Upper lobe of left lung (tissue), 6 donors: Measurements from ENCODE around the gene PTCD2. TPM values are rescaled to one million over a fixed set of nuclear protein-coding genes. Genes with fewer than 3 reads are reported as not detected.

ENCODE experiments used
- ATAC-seq, 2 donors: fragments of 200-7000 bp; cut with Tn5 transposase; one replicate each; pipeline ENCODE4 v1.9.1; 2022; ENCODE audit warnings: mild to moderate bottlenecking in 2 of 2, moderate library complexity in 2 of 2; ENCODE audit not compliant: low FRiP score in 2 of 2
- DNase-seq, 2 donors: peaks; one replicate each; pipeline ENCODE4 v3.0.0-alpha.2; 2019 to 2020
- H3K27ac ChIP-seq, 4 donors: fragments of 200-600 bp; sonication (generic); one replicate each; pipeline ENCODE4 v1.5.1; 2016 to 2019
- H3K27me3 ChIP-seq, 4 donors: fragments of 200-600 bp; sonication (generic); one replicate each; pipeline ENCODE4 v1.5.1; 2017 to 2019
- H3K36me3 ChIP-seq, 4 donors: fragments of 200-600 bp; sonication (generic); one replicate each; pipeline ENCODE4 v1.5.1; 2016 to 2019
- H3K4me1 ChIP-seq, 4 donors: fragments of 200-600 bp; sonication (generic); one replicate each; pipeline ENCODE4 v1.5.1; 2018 to 2019
- H3K4me3 ChIP-seq, 4 donors: fragments of 200-600 bp; sonication (generic); one replicate each; pipeline ENCODE4 v1.5.1; 2017 to 2019; ENCODE audit warnings: mild to moderate bottlenecking in 2 of 4, moderate library complexity in 1 of 4
- H3K9me3 ChIP-seq, 4 donors: fragments of 200-600 bp; sonication (generic); one replicate each; pipeline ENCODE4 v1.5.1; 2018 to 2019
- EP300 ChIP-seq, 4 donors: sonication (generic); formaldehyde crosslinking; IDR thresholded peaks; one replicate each; pipeline ENCODE4 v1.5.1; 2017; ENCODE audit warnings: antibody characterized with exemption in 4 of 4, control low read depth in 2 of 4
- POLR2A ChIP-seq, 4 donors: fragments of 450-650 bp; IDR thresholded peaks; one replicate each; pipeline ENCODE4 v1.5.1; 2016 to 2017; ENCODE audit warnings: antibody characterized with exemption in 4 of 4, mild to moderate bottlenecking in 2 of 4
- POLR2AphosphoS5 ChIP-seq, 2 donors: sonication (generic); formaldehyde crosslinking; IDR thresholded peaks; one replicate each; pipeline ENCODE4 v1.5.1; 2017; ENCODE audit warnings: antibody characterized with exemption in 2 of 2
- WGBS, 2 donors: methylation state at CpG; one replicate each; pipeline ENCODE4 v1.1.5; 2017 to 2018; 5-methylcytosine and 5-hydroxymethylcytosine counted together
- total RNA-seq, 6 donors: library from RNA; depleted of rRNA in 4 of 6; stranded (reverse); fragments of >200 nt in 4 of 6; gene quantifications; one replicate each; pipeline versions ENCODE4 v1.1.0 to v1.2.1, GENCODE V29; 2016 to 2021
- TF ChIP-seq, protein P1 (sequence below), 6 experiments: fragments of 450-650 bp in 4 of 6; fragments of 200-600 bp in 2 of 6; sonication (generic) in 2 of 6; IDR thresholded peaks; one replicate each; pipeline ENCODE4 v1.5.1; 2016 to 2019; ENCODE audit warnings: antibody characterized with exemption in 6 of 6
- donor health status: DM: no; HTN: no; CAD: no; lungs with moderate emphysema.
- donor health status: DM: no; HTN: yes; CAD: no; lungs with severe emphysema.

The PTCD2 gene, protein sequence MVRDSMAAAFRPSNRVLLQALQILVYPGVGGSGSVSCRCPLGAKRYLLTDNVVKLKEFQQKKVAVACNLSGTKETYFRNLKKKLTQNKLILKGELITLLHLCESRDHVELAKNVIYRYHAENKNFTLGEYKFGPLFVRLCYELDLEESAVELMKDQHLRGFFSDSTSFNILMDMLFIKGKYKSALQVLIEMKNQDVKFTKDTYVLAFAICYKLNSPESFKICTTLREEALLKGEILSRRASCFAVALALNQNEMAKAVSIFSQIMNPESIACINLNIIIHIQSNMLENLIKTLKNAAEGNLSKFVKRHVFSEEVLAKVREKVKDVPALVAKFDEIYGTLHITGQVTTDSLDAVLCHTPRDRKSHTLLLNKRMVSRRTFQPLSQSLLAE
- total RNA-seq: 10 to 100 TPM in 1 of 6 donors, 1 to 10 TPM in 5; 3.1 to 17.8 (median 5.9) TPM

DNA sequence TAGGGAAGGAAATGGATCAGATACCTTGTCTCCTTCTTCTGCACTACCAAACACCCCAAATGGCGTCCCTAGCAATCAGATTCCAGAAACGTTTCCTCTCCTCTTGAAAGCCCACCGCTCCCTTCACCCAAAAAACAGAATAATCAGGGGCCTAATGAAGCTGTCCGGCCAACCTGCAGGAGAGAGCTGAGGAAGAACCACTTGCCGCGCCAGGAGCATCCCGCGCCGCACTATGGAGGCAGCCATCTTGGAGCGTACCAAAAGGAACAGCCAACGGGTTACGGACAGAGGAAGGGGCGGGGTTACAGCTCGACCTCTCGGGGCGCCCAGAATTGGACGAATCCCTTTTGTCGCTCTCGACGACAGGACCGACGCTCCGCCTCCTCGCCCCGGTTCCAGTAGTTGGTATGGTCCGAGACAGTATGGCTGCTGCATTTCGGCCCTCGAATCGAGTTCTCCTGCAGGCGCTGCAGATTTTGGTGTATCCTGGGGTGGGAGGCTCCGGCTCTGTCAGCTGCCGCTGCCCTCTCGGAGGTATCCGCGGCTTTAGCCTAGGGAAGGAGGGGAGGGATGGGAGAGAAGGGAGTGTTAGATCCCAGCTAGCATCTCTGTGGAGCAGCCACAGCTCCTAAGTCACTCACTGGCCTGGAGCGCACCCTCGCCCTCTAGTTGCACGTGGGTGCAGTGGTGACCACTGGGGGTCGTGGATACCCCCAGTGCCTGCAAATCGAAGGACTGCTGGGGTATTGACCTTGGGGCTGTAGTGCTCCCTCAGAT is at the start of gene PTCD2, which contains the start of gene MRPS27:
Gene PTCD2 (plus strand): TSS at position 398 of the 777 bp plus-strand sequence. CDS start 10 bp downstream, at position 408.
Gene MRPS27 (minus strand): TSS at position 265 of the 777 bp plus-strand sequence. CDS start 19 bp downstream, at position 246.
- WGBS, 2 donors: 0% methylated on average over 11 to 39 of the region's 40 CpGs
- TF ChIP-seq POLR2A (IDR thresholded peaks at IDR 0.05) (peak; percentile 9 to 68 (median 44)), POLR2AphosphoS5 (IDR thresholded peaks at IDR 0.05) (peak; percentile 79 to 81), EP300 (IDR thresholded peaks at IDR 0.05) (no peak)
- TF ChIP-seq, protein P1, sequence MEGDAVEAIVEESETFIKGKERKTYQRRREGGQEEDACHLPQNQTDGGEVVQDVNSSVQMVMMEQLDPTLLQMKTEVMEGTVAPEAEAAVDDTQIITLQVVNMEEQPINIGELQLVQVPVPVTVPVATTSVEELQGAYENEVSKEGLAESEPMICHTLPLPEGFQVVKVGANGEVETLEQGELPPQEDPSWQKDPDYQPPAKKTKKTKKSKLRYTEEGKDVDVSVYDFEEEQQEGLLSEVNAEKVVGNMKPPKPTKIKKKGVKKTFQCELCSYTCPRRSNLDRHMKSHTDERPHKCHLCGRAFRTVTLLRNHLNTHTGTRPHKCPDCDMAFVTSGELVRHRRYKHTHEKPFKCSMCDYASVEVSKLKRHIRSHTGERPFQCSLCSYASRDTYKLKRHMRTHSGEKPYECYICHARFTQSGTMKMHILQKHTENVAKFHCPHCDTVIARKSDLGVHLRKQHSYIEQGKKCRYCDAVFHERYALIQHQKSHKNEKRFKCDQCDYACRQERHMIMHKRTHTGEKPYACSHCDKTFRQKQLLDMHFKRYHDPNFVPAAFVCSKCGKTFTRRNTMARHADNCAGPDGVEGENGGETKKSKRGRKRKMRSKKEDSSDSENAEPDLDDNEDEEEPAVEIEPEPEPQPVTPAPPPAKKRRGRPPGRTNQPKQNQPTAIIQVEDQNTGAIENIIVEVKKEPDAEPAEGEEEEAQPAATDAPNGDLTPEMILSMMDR (IDR thresholded peaks at IDR 0.05): peak in 2 of 6 experiments; percentile 3 to 25
- DNase-seq (peak; percentile 89 to 97), ATAC-seq (peak; percentile 99 to 100)
- peaks cover 11 to 26% (median 18%) of the 10 kb centered on the region in 4 donors for H3K4me1 ChIP-seq
- no peaks in the 10 kb centered on the region for H3K9me3 ChIP-seq
- H3K36me3 ChIP-seq: peaks cover 0 to 32% (median 3%) of the 10 kb centered on the region in 4 donors
- H3K4me3 ChIP-seq: peak within 1 kb of the TSS; percentile 69 to 90 (median 75)
- no peaks in the 10 kb centered on the region for H3K27me3 ChIP-seq
- H3K27ac ChIP-seq: peak within 1 kb of the TSS; percentile 69 to 77 (median 72)

DNA sequence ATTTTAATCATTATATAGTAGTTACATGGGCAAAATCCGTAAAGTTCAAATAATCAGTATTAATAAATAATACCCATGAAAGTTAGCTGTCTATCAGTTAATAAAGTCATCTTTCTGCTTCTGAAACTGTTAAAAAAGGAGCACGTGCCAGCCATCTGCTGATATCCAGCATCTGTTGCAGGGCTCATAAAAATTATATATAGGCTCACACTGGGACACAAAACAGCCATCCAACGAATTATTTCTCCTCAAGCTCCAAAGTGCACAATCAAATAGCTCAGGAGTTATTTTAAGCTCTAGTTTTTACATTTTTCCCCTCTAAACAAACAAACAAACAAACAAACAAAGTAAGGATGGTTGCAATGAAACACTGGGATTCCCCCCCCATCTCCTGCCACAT is 48.5 kb upstream of the PTCD2 start:
- Histone ChIP-seq H3K4me3 (no peak overlapping the region), H3K9me3 (no peaks in the 10 kb centered on the region), H3K4me1 (no peaks in the 10 kb centered on the region), H3K36me3 (no peaks in the 10 kb centered on the region), H3K27me3 (no peaks in the 10 kb centered on the region), H3K27ac (no peak overlapping the region)
- ATAC-seq (no peak), DNase-seq (no peak)
- 88 to 91% methylated on average over 3 of the region's 3 CpGs for WGBS, 2 donors
- no peak for TF ChIP-seq POLR2A (IDR thresholded peaks at IDR 0.05)

DNA sequence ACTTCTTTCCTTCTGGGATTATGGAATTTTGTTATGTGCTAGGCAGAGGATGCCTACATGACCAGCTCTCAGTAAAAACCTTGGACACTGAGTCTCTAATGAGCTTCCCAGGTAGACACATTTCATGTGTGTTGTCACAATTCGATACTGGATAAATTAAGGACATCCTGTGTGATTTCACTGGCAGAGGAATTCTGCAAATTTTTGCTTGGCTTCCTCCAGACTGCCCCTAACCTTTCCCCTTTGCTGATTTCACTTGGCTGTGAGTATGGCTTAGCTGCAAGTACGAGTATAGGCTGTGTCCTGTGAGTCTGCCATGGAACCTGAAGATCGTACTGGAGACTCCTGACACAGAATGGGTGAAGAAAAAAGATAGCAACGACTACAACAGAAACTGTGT is 47.8 kb upstream of the PTCD2 start:
- ATAC-seq (no peak), DNase-seq (no peak)
- Histone ChIP-seq H3K27me3 (no peaks in the 10 kb centered on the region), H3K4me3 (no peak overlapping the region), H3K9me3 (no peaks in the 10 kb centered on the region), H3K27ac (no peak overlapping the region), H3K36me3 (peaks cover 0 to under 1% (median 0%) of the 10 kb centered on the region in 4 donors), H3K4me1 (no peaks in the 10 kb centered on the region)
- TF ChIP-seq POLR2A (IDR thresholded peaks at IDR 0.05): no peak
- TF ChIP-seq EP300 (IDR thresholded peaks at IDR 0.05): no peak
- TF ChIP-seq, protein P1 (IDR thresholded peaks at IDR 0.05): no peak
- TF ChIP-seq POLR2AphosphoS5 (IDR thresholded peaks at IDR 0.05): no peak
- WGBS, 2 donors: 64 to 78% methylated on average over 4 of the region's 4 CpGs

DNA sequence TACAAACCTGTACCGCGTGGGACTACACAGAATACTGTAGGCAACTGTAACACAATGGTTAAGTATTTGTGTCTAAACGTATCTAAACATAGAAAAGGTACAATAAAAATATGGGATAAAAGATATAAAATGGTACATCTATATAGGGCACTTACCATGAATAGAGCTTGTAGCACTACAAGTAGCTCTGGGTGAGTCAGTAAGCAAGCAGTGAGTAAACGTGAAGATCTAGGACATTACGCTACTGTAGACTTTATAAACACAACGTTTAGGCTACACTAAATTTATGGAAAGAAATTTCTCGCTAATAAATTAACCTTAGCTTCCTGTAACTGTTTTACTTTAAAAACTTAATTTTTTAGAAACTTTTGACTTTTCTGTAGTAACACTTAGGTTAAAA is 46.6 kb upstream of the PTCD2 start:
- Histone ChIP-seq H3K27ac (no peak overlapping the region), H3K9me3 (no peaks in the 10 kb centered on the region), H3K27me3 (no peaks in the 10 kb centered on the region), H3K4me3 (no peak overlapping the region), H3K36me3 (peaks cover 0 to 4% (median 0%) of the 10 kb centered on the region in 4 donors), H3K4me1 (no peaks in the 10 kb centered on the region)
- TF ChIP-seq POLR2A (IDR thresholded peaks at IDR 0.05): no peak
- TF ChIP-seq POLR2AphosphoS5 (IDR thresholded peaks at IDR 0.05): no peak
- no peak for TF ChIP-seq EP300 (IDR thresholded peaks at IDR 0.05)
- TF ChIP-seq, protein P1 (IDR thresholded peaks at IDR 0.05): no peak
- DNase-seq (no peak), ATAC-seq (no peak)
- 85 to 93% methylated on average over 7 of the region's 7 CpGs for WGBS, 2 donors

DNA sequence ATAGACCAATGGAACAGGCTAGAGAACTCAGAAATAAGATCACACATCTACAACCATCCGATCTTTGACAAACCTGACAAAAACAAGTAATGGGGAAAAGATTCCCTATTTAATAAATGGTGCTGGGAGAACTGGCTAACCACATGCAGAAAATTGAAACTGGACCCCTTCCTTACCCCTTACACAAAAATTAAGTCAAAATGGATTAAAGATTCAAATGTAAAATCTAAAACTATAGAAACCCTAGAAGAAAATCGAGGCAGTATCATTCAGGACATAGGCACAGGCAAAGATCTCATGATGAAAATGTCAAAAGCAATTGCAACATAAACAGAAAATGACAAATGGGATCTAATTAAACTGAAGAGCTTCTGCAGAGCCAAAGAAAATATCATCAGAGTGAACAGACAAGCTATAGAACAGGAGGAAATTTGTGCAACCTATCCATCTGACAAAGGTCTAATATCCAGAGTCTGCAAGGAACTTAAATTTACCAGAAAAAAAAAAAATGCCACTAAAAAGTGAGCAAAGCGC is 43.9 kb upstream of the PTCD2 start:
- no peak overlapping the region for H3K4me3 ChIP-seq
- ATAC-seq (no peak), DNase-seq (no peak)
- no peaks in the 10 kb centered on the region for H3K27me3 ChIP-seq
- WGBS, 2 donors: 95 to 100% methylated on average over 3 of the region's 3 CpGs
- H3K4me1 ChIP-seq: peaks cover 0 to 11% (median 4%) of the 10 kb centered on the region in 4 donors
- H3K36me3 ChIP-seq: peaks cover 0 to 4% (median 0%) of the 10 kb centered on the region in 4 donors
- H3K27ac ChIP-seq: no peak overlapping the region
- no peaks in the 10 kb centered on the region for H3K9me3 ChIP-seq
- TF ChIP-seq EP300 (IDR thresholded peaks at IDR 0.05): no peak
- no peak for TF ChIP-seq POLR2AphosphoS5 (IDR thresholded peaks at IDR 0.05)
- TF ChIP-seq, protein P1 (IDR thresholded peaks at IDR 0.05): no peak
- TF ChIP-seq POLR2A (IDR thresholded peaks at IDR 0.05): no peak
